Measurements from ENCODE around the gene PRDX5.

DNA sequence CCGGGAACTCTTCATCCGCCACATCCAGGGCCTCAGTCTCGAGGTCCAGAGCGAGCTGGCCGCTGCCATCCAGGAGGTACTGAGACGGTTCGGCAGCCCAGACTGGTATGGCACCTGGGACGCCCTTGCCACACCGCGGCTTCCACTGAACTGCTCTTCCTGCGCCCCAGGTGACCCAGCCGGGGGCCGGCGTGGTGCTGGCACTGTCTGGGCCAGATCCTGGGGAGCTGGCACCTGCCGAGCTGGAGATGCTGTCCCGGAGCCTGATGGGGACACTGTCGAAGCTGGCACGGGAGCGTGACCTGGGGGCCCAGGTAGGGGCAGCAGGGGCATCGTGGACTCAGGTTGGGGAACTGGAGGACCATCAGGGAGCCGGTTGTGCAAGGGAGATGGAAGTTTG, 23.5 kb downstream of the PRDX5 start:
- TF ChIP-seq, protein P1, sequence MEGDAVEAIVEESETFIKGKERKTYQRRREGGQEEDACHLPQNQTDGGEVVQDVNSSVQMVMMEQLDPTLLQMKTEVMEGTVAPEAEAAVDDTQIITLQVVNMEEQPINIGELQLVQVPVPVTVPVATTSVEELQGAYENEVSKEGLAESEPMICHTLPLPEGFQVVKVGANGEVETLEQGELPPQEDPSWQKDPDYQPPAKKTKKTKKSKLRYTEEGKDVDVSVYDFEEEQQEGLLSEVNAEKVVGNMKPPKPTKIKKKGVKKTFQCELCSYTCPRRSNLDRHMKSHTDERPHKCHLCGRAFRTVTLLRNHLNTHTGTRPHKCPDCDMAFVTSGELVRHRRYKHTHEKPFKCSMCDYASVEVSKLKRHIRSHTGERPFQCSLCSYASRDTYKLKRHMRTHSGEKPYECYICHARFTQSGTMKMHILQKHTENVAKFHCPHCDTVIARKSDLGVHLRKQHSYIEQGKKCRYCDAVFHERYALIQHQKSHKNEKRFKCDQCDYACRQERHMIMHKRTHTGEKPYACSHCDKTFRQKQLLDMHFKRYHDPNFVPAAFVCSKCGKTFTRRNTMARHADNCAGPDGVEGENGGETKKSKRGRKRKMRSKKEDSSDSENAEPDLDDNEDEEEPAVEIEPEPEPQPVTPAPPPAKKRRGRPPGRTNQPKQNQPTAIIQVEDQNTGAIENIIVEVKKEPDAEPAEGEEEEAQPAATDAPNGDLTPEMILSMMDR (conservative IDR thresholded peaks at IDR 0.05) = no peak
- no peak for TF ChIP-seq EZH2 (IDR thresholded peaks at IDR 0.05; ENCODE audit: low read depth)

All from PC-9 (cell line).